Pancreas (tissue), 10 donors: ENCODE results near the gene OSTC. TPM values are rescaled to one million over a fixed set of nuclear protein-coding genes. Genes with fewer than 3 reads are reported as not detected.
"Not testable (repeated sequence)": the region's sequence is repeated elsewhere in the genome, so short reads cannot be mapped to it uniquely, and the experiment has no call there.

Source experiments
- ATAC-seq, 4 donors: fragments of 200-7000 bp; cut with Tn5 transposase; one replicate each; pipeline versions ENCODE4 v1.8.0 to v1.9.1; 2020; ENCODE audit warnings: mild to moderate bottlenecking in 4 of 4, moderate library complexity in 4 of 4
- DNase-seq, 6 donors: peaks; one replicate each; pipeline ENCODE4 v3.0.0-alpha.2; 2020
- FAIRE-seq: peaks from 2 replicates; lab custom pipeline; 2012; peaks lifted over from hg19 to GRCh38; lab: Jason Lieb, UNC
- H3K27ac ChIP-seq, 4 donors: fragments of 200-600 bp; sonication (generic); 1 replicate in 3 of 4; 2 replicates in 1 of 4; pipeline versions ENCODE4 v1.5.0 to v1.8.0; 2020
- H3K27me3 ChIP-seq, 4 donors: fragments of 200-600 bp; one replicate each; pipeline ENCODE4 v1.8.0; 2021
- H3K36me3 ChIP-seq, 3 donors: fragments of 200-600 bp; sonication (generic) in 1 of 3; one replicate each; pipeline versions ENCODE4 v1.5.0 to v1.8.0; 2020 to 2021
- H3K4me1 ChIP-seq, 3 donors: fragments of 200-600 bp; one replicate each; pipeline ENCODE4 v1.8.0; 2021
- H3K4me3 ChIP-seq, 4 donors: fragments of 200-600 bp; sonication (generic) in 2 of 4; one replicate each; pipeline versions ENCODE4 v1.5.0 to v1.8.0; 2020 to 2021
- H3K9me3 ChIP-seq, 4 donors: fragments of 200-600 bp; one replicate each; pipeline ENCODE4 v1.8.0; 2021
- CTCF ChIP-seq, 4 donors: fragments of 200-600 bp; sonication (generic) in 3 of 4; IDR thresholded peaks; one replicate each; pipeline versions ENCODE4 v1.5.0 to v1.8.0; 2021; ENCODE audit warnings: antibody characterized with exemption in 4 of 4
- WGBS, 2 donors: extraction: QIAGEN DNeasy Blood & Tissue Kit; methylation state at CpG; one replicate each; pipeline ENCODE4 v1.1.7; 2013; 5-methylcytosine and 5-hydroxymethylcytosine counted together
- intact Hi-C, 3 donors: fragments of 100-400 bp; cut with DNase I; formaldehyde crosslinking; loops; one replicate each; pipeline versions ENCODE4 v1.11.1 to v1.14.2; 2022
- polyA plus RNA-seq, 2 donors: library from polyadenylated mRNA; stranded (reverse); fragments of 200-250 nt; gene quantifications; one replicate each; pipeline ENCODE4 v1.2.3, GENCODE V29; 2013
- total RNA-seq, 6 donors: library from RNA; stranded (reverse); fragmentation: NEBNext Ultra II Directional in 4 of 6; extraction: Animal tissue kit (Norgen Biotek cat#: 25700) in 4 of 6; gene quantifications; one replicate each; pipeline versions ENCODE4 v1.2.1 to v1.2.4, GENCODE V29; 2021 to 2023
- donor health status: healthy with polysubstance abuse.
- donor health status: DM: no; HTN: no; CAD: no; lungs with moderate emphysema.
- donor health status: DM: no; HTN: no; CAD: no.
- donor health status: control.
- donor health status: control.
- donor health status: Bipolar disorder and iron deficiency.
- donor health status: DM: yes; HTN: yes; CAD: no.
- donor health status: DM: no; HTN: no; CAD: no.
- donor health status: DM: no; HTN: no; CAD: no.
- donor health status: DM: yes; HTN: yes; CAD: no.

The OSTC gene
- total and polyA plus RNA-seq, 8 donors, result 38.1 to 75.4 (median 60.6) TPM

DNA sequence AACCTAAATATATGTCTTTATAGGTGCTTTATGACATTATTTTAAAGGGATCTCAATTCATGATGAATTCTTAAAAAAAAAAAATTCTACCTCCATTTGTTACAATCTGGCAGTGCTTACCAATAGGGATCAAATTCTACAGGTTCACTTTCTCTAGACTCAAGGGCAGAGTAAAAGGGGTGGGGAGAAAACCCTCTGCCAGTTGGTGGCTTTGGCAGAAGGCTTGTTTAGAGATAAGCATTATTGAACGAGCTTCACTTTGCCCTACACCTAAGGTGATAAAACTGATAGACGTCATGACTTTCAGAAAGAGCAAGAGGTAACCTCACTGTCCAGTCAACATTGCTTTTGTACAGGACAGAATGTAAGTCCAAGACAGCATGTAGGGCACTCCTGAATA is 53.6 kb downstream of the OSTC start:
- no peaks in the 10 kb centered on the region for H3K27me3 ChIP-seq
- FAIRE-seq (no peak), ATAC-seq (no peak), DNase-seq (no peak)
- no peaks in the 10 kb centered on the region for H3K4me1 ChIP-seq
- no peak overlapping the region for H3K4me3 ChIP-seq
- intact Hi-C loops, result no loop called here
- 24 to 32% methylated on average over 2 of the region's 2 CpGs for WGBS, 2 donors
- H3K27ac ChIP-seq, result no peak overlapping the region
- no peak for TF ChIP-seq CTCF (IDR thresholded peaks at IDR 0.05)
- H3K9me3 ChIP-seq, result no peaks in the 10 kb centered on the region
- no peaks in the 10 kb centered on the region for H3K36me3 ChIP-seq

GRCh38 chr4:108706289-108706688 is 55.9 kb downstream of the OSTC start:
- H3K4me3 ChIP-seq, result no peak overlapping the region
- TF ChIP-seq CTCF (IDR thresholded peaks at IDR 0.05), result no peak
- no peaks in the 10 kb centered on the region for H3K4me1 ChIP-seq
- DNase-seq, result no peak
- no peak for ATAC-seq
- H3K27ac ChIP-seq, result no peak overlapping the region
- no peak for FAIRE-seq
- no peaks in the 10 kb centered on the region for H3K9me3 ChIP-seq
- WGBS, 2 donors, result 57 to 66% methylated on average over 4 of the region's 4 CpGs
- H3K36me3 ChIP-seq, result no peaks in the 10 kb centered on the region
- H3K27me3 ChIP-seq, result no peaks in the 10 kb centered on the region
- intact Hi-C loops, result no loop called here

- Histone ChIP-seq H3K27me3 (no peaks in the 10 kb centered on the region), H3K4me3 (no peak overlapping the region), H3K9me3 (no peaks in the 10 kb centered on the region), H3K27ac (no peak overlapping the region), H3K4me1 (no peaks in the 10 kb centered on the region), H3K36me3 (no peaks in the 10 kb centered on the region)
- no peak for TF ChIP-seq CTCF (IDR thresholded peaks at IDR 0.05)
- intact Hi-C loops, result no loop called here
- no peak for ATAC-seq
- DNase-seq, result no peak
- FAIRE-seq, result no peak
- 74 to 80% methylated on average over 10 of the region's 10 CpGs for WGBS, 2 donors
These were observed 58.8 kb downstream of the OSTC start for GRCh38 chr4:108709234-108709633.

- Histone ChIP-seq H3K4me1 (no peaks in the 10 kb centered on the region), H3K36me3 (no peaks in the 10 kb centered on the region), H3K9me3 (no peaks in the 10 kb centered on the region), H3K4me3 (no peak overlapping the region), H3K27ac (no peak overlapping the region), H3K27me3 (no peaks in the 10 kb centered on the region)
- no peak for DNase-seq
- TF ChIP-seq CTCF (IDR thresholded peaks at IDR 0.05), result no peak
- intact Hi-C loops, result no loop called here
- 42 to 63% methylated on average over 7 of the region's 7 CpGs for WGBS, 2 donors
- no peak for ATAC-seq
- FAIRE-seq, result no peak
These were observed 59.3 kb downstream of the OSTC start for GRCh38 chr4:108709722-108710121.

DNA sequence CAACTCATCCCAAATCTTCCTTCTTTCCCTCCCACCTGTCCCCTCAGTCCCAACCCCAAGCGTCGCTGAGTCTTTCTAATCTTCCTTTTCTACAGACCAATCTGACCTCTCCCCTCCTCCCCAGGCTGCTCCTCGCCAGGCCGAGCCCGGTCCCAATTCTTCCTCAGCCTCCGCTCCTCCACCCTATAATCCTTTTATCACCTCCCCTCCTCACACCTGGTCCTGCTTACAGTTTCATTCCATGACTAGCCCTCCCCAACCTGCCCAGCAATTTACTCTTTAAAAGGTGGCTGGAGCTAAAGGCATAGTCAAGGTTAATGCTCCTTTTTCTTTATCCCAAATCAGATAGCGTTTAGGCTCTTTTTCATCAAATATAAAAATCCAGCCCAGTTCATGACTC is 60.2 kb downstream of the OSTC start:
- H3K27me3 ChIP-seq, DNase-seq, FAIRE-seq, H3K36me3 ChIP-seq, H3K9me3 ChIP-seq, ATAC-seq, H3K4me3 ChIP-seq, H3K27ac ChIP-seq, H3K4me1 ChIP-seq, intact Hi-C loops: not testable (repeated sequence)
- 46 to 58% methylated on average over 7 of the region's 7 CpGs for WGBS, 2 donors

DNA sequence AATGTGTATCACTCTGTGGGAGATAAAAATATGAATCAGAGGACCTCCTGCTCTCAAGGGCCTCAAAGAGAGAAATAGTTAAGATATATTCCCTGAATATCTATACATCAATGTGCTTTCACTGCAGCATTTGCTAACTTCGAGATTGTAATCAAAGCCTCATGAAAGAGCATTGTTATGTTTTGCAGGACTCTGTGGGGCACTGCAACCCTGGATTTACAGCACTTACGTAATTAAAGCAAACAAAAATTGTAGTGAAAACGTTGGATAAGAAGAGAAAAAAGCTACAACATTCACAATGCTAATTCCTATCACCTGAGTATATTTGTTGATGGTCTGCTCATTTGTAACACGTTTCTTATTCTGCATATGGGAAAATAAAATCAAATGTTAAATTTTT is 64.5 kb downstream of the OSTC start:
- ATAC-seq (no peak), DNase-seq (no peak), FAIRE-seq (no peak)
- TF ChIP-seq CTCF (IDR thresholded peaks at IDR 0.05), result no peak
- WGBS, 2 donors, result 24 to 28% methylated on average over 4 of the region's 4 CpGs
- Histone ChIP-seq H3K27me3 (no peaks in the 10 kb centered on the region), H3K4me1 (no peaks in the 10 kb centered on the region), H3K4me3 (no peak overlapping the region), H3K36me3 (no peaks in the 10 kb centered on the region), H3K9me3 (no peaks in the 10 kb centered on the region), H3K27ac (no peak overlapping the region)
- intact Hi-C loops, result no loop called here
